Glutamatergic neuron (in vitro differentiated cells): ENCODE results near the gene STAB2. TPM values are rescaled to one million over a fixed set of nuclear protein-coding genes. Genes with fewer than 3 reads are reported as not detected.
A peak's percentile ranks its signal among the peaks of the same experiment; 100 is the strongest.

Experiments used
- DNase-seq: peaks from one replicate; pipeline ENCODE4 v3.0.0; 2022
- H3K27ac Mint-ChIP-seq: one replicate; pipeline ENCODE4 v1.8.0; 2020; ENCODE audit warnings: mild to moderate bottlenecking, mixed read lengths, inconsistent platforms; ENCODE audit not compliant: unreplicated experiment
- H3K27me3 Mint-ChIP-seq: one replicate; pipeline ENCODE4 v1.8.0; 2020; ENCODE audit warnings: mild to moderate bottlenecking, moderate library complexity, mixed read lengths, inconsistent platforms; ENCODE audit not compliant: unreplicated experiment
- H3K36me3 Mint-ChIP-seq: one replicate; pipeline ENCODE4 v1.8.0; 2020; ENCODE audit warnings: mild to moderate bottlenecking, mixed read lengths, inconsistent platforms; ENCODE audit not compliant: unreplicated experiment
- H3K4me1 Mint-ChIP-seq: one replicate; pipeline ENCODE4 v1.8.0; 2020; ENCODE audit warnings: mild to moderate bottlenecking, low read depth, mixed read lengths, inconsistent platforms; ENCODE audit not compliant: unreplicated experiment
- H3K4me3 Mint-ChIP-seq: one replicate; pipeline ENCODE4 v1.8.0; 2020; ENCODE audit warnings: mild to moderate bottlenecking, mixed read lengths, inconsistent platforms; ENCODE audit not compliant: unreplicated experiment
- H3K9me3 Mint-ChIP-seq: one replicate; pipeline ENCODE4 v1.8.0; 2020; ENCODE audit warnings: mild to moderate bottlenecking, moderate library complexity, mixed read lengths, inconsistent platforms; ENCODE audit not compliant: unreplicated experiment
- total RNA-seq: library from RNA; stranded (reverse); fragmentation: NEBNext Ultra II Directional; extraction: Animal tissue kit (Norgen Biotek cat#: 25700); gene quantifications from one replicate; pipeline ENCODE4 v1.2.1, GENCODE V29; 2021; ENCODE audit not compliant: unreplicated experiment
- TF ChIP-seq, protein P1 (sequence below): fragments of 200-600 bp; sonication (generic); IDR thresholded peaks from one replicate; pipeline ENCODE4 v1.5.0; 2021; ENCODE audit not compliant: partially characterized antibody, unreplicated experiment

STAB2 gene
- total RNA-seq, 1 donor from 2014 or later = not detected

DNA sequence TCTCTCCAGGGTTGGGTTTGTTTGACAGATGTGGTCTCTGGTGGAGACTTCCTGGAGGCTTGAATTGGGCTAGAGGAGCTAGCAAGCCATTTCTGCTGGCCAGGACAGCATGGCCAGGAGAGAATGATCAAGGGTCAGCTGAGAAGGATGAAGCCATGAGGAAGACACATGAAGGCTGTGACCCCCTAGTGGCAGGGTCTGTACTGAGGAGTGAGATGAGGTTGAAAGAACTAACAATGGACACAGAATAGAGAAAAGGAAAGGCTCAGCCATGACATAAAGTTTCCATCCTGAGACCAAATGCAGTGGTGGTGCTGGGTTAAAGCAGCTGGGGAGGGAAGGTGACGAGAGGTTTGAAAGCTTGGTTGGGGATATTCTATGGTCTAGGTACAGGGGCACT is 164.1 kb downstream of the STAB2 start:
- TF ChIP-seq, protein P1, sequence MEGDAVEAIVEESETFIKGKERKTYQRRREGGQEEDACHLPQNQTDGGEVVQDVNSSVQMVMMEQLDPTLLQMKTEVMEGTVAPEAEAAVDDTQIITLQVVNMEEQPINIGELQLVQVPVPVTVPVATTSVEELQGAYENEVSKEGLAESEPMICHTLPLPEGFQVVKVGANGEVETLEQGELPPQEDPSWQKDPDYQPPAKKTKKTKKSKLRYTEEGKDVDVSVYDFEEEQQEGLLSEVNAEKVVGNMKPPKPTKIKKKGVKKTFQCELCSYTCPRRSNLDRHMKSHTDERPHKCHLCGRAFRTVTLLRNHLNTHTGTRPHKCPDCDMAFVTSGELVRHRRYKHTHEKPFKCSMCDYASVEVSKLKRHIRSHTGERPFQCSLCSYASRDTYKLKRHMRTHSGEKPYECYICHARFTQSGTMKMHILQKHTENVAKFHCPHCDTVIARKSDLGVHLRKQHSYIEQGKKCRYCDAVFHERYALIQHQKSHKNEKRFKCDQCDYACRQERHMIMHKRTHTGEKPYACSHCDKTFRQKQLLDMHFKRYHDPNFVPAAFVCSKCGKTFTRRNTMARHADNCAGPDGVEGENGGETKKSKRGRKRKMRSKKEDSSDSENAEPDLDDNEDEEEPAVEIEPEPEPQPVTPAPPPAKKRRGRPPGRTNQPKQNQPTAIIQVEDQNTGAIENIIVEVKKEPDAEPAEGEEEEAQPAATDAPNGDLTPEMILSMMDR = peak; percentile 27
- Mint-ChIP-seq H3K9me3 (peaks cover 4% of the 10 kb centered on the region), H3K4me3 (no peak overlapping the region), H3K4me1 (no peaks in the 10 kb centered on the region), H3K36me3 (no peaks in the 10 kb centered on the region), H3K27me3 (peaks cover 2% of the 10 kb centered on the region), H3K27ac (no peak overlapping the region)
- DNase-seq = no peak

DNA sequence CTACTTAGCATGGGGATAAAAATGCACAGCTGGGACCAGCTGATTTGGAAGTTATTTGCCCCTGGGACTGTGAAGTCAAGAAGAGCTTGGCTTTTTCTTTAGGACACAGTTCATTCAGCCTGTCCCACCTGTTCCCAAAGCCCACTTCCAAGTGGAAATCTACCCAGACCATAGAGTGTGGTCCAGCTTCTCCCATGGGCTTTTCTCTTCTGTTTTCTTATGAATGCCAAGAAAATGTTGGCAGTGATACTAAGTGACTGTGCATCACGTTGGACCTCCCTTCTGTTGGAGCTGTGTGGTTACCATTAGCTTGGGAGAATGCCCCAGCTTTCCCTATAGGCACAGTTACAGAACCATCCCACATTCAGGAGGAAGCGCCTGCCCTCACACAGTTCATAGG is 164.5 kb downstream of the STAB2 start:
- Mint-ChIP-seq H3K27me3 (peaks cover 1% of the 10 kb centered on the region), H3K9me3 (peaks cover 4% of the 10 kb centered on the region), H3K36me3 (no peaks in the 10 kb centered on the region), H3K4me1 (no peaks in the 10 kb centered on the region), H3K4me3 (no peak overlapping the region), H3K27ac (no peak overlapping the region)
- TF ChIP-seq, protein P1 = no peak
- DNase-seq = no peak

DNA sequence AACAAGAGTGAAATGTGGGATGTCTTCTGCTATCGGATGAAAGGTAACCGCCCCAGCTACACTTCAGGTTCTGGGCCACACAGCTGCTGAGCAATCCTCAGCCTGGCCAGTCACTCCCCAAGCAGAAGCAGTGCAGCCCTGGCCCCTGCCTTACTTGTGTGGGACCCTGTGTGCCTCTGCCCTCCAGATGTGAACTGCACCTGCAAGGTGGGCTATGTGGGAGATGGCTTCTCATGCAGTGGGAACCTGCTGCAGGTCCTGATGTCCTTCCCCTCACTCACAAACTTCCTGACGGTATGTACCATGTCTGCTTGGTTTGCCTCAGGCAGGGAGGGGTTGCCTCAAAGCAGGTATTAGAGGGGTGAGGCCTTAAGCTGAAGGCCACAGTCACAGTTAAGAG is 168.4 kb downstream of the STAB2 start:
- Mint-ChIP-seq H3K27me3 (no peaks in the 10 kb centered on the region), H3K27ac (no peak overlapping the region), H3K36me3 (no peaks in the 10 kb centered on the region), H3K4me1 (no peaks in the 10 kb centered on the region), H3K4me3 (no peak overlapping the region), H3K9me3 (peaks cover 1% of the 10 kb centered on the region)
- DNase-seq = no peak
- TF ChIP-seq, protein P1 = no peak

DNA sequence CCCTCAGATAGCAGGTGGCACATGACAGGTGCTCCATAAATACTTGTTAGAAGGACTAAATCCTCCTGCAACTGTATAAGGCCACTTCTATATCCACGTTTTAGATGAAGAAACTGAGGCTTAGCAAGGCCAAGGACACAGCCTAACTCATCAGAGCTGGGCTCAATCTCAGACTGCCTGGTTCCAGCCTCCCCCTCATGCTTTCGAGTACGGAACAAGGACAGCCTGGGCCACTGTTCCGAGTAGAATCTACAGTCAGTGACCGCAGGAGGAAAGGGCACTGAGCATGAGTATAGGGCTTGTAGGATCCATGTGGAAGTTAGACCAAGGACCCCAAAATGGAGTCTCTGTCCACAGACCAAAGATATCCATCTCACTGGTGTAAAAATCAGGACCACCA is 169.4 kb downstream of the STAB2 start:
- no peak overlapping the region for H3K27ac Mint-ChIP-seq
- no peaks in the 10 kb centered on the region for H3K36me3 Mint-ChIP-seq

DNA sequence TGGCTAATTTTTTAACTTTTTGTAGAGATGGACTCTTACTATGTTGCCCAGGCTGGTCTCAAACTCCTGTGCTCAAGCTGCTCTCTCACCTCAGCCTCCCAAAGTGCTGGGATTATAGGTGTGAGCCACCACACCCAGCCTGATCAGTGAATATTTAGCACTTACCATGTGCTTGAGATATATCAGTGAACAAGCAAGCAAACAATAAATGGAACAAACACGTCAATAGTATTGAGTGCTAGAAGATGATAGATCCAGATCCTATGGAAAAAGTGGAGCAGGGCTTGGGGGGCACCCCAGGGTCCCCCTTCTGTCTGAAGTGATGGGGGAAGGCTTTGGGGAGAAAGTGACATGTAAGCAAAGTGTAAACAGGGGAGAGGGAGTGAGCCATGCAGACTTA is 170.2 kb downstream of the STAB2 start:
- Mint-ChIP-seq H3K27me3 (no peaks in the 10 kb centered on the region), H3K36me3 (no peaks in the 10 kb centered on the region), H3K4me3 (no peak overlapping the region), H3K4me1 (no peaks in the 10 kb centered on the region), H3K9me3 (peaks cover 2% of the 10 kb centered on the region), H3K27ac (no peak overlapping the region)
- TF ChIP-seq, protein P1 = no peak
- DNase-seq = no peak

More for the DNA sequence above, 169.4 kb downstream of the STAB2 start:
- Mint-ChIP-seq H3K9me3 (peaks cover 2% of the 10 kb centered on the region), H3K27me3 (no peaks in the 10 kb centered on the region), H3K4me1 (no peaks in the 10 kb centered on the region), H3K4me3 (no peak overlapping the region)
- TF ChIP-seq, protein P1 = no peak
- DNase-seq = no peak
